Measurements from ENCODE around the gene OTX2.

Gene OTX2

GRCh38 chr14:56794557-56795283 is 15.6 kb downstream of the OTX2 start:
- no peak for DNase-seq

- DNase-seq: no peak
Observed at GRCh38 chr14:56794088-56794556, 16.2 kb downstream of the OTX2 start.

- no peak for DNase-seq
Observed at GRCh38 chr14:56789955-56790354, 20.3 kb downstream of the OTX2 start.

GRCh38 chr14:56787530-56787929 is 22.7 kb downstream of the OTX2 start:
- DNase-seq: no peak

GRCh38 chr14:56782711-56783110 is 27.6 kb downstream of the OTX2 start:
- DNase-seq: no peak

- no peak for DNase-seq
Observed at GRCh38 chr14:56774503-56774902, 35.8 kb downstream of the OTX2 start.

GRCh38 chr14:56770512-56770911 is 39.8 kb downstream of the OTX2 start:
- no peak for DNase-seq

- no peak for DNase-seq
Observed at GRCh38 chr14:56760164-56760914, 49.9 kb downstream of the OTX2 start.

- no peak for DNase-seq
Observed at GRCh38 chr14:56759633-56760032, 50.6 kb downstream of the OTX2 start.

GRCh38 chr14:56759094-56759493 is 51.2 kb downstream of the OTX2 start:
- DNase-seq: no peak

- DNase-seq: no peak
Observed at GRCh38 chr14:56754921-56755320, 55.4 kb downstream of the OTX2 start.

- DNase-seq: no peak
Observed at GRCh38 chr14:56753396-56753795, 56.9 kb downstream of the OTX2 start.

GRCh38 chr14:56752428-56752827 is 57.9 kb downstream of the OTX2 start:
- DNase-seq: no peak

GRCh38 chr14:56751471-56751870 is 58.8 kb downstream of the OTX2 start:
- DNase-seq: no peak
